ENCODE results near the gene PHKA2.
"Not testable (repeated sequence)": the region's sequence is repeated elsewhere in the genome, so short reads cannot be mapped to it uniquely, and the experiment has no call there.

Gene PHKA2

GRCh38 chrX:18983666-18984380, at the start of gene PHKA2:
Gene PHKA2, minus strand, starts transcription at chrX:18984114. Its CDS starts 182 bp downstream, at chrX:18983932.
- DNase-seq (ENCODE audit: low spot score): peak; percentile 20

- DNase-seq (ENCODE audit: low spot score): no peak
Measured at GRCh38 chrX:19030805-19031204, 46.9 kb upstream of the PHKA2 start.

GRCh38 chrX:19028560-19028959, 44.6 kb upstream of the PHKA2 start:
- no peak for DNase-seq (ENCODE audit: low spot score)

- no peak for DNase-seq (ENCODE audit: low spot score)
Measured at GRCh38 chrX:19024366-19024765, 40.5 kb upstream of the PHKA2 start.

- no peak for DNase-seq (ENCODE audit: low spot score)
Measured at GRCh38 chrX:19019996-19020395, 36.1 kb upstream of the PHKA2 start.

- no peak for DNase-seq (ENCODE audit: low spot score)
Measured at GRCh38 chrX:19017271-19017670, 33.4 kb upstream of the PHKA2 start.

GRCh38 chrX:19016614-19017013, 32.7 kb upstream of the PHKA2 start:
- DNase-seq (ENCODE audit: low spot score): not testable (repeated sequence)

- no peak for DNase-seq (ENCODE audit: low spot score)
Measured at GRCh38 chrX:19007868-19008267, 24.0 kb upstream of the PHKA2 start.

GRCh38 chrX:19007011-19007410, 23.1 kb upstream of the PHKA2 start:
- DNase-seq (ENCODE audit: low spot score): no peak

GRCh38 chrX:19005909-19006308, 22.0 kb upstream of the PHKA2 start:
- DNase-seq (ENCODE audit: low spot score): no peak

GRCh38 chrX:19003756-19004155, 19.8 kb upstream of the PHKA2 start:
- DNase-seq (ENCODE audit: low spot score): no peak

- no peak for DNase-seq (ENCODE audit: low spot score)
Measured at GRCh38 chrX:18998653-18999052, 14.7 kb upstream of the PHKA2 start.

- DNase-seq (ENCODE audit: low spot score): no peak
Measured at GRCh38 chrX:18997916-18998315, 14.0 kb upstream of the PHKA2 start.

GRCh38 chrX:18996536-18996935, 12.6 kb upstream of the PHKA2 start:
- DNase-seq (ENCODE audit: low spot score): no peak

GRCh38 chrX:18995221-18995620, 11.3 kb upstream of the PHKA2 start:
- no peak for DNase-seq (ENCODE audit: low spot score)

GRCh38 chrX:18994713-18995112, 10.8 kb upstream of the PHKA2 start:
- no peak for DNase-seq (ENCODE audit: low spot score)

GRCh38 chrX:18992829-18993228, 8.9 kb upstream of the PHKA2 start:
- no peak for DNase-seq (ENCODE audit: low spot score)

- no peak for DNase-seq (ENCODE audit: low spot score)
Measured at GRCh38 chrX:18985186-18985435, 1.2 kb upstream of the PHKA2 start.

GRCh38 chrX:18984381-18985185, 669 bp upstream of the PHKA2 start:
- DNase-seq (ENCODE audit: low spot score): peak; percentile 75

GRCh38 chrX:18981124-18981807, 2.6 kb downstream of the PHKA2 start:
- DNase-seq (ENCODE audit: low spot score): no peak

GRCh38 chrX:18980262-18980661, 3.7 kb downstream of the PHKA2 start:
- DNase-seq (ENCODE audit: low spot score): not testable (repeated sequence)

GRCh38 chrX:18974993-18975392, 8.9 kb downstream of the PHKA2 start:
- no peak for DNase-seq (ENCODE audit: low spot score)

- DNase-seq (ENCODE audit: low spot score): peak; percentile 38
Measured at GRCh38 chrX:18973527-18974192, 10.3 kb downstream of the PHKA2 start.
